Upper lobe of left lung (tissue), 4 donors: Measurements from ENCODE around the gene DENND1A.
"Not testable (repeated sequence)": the region's sequence is repeated elsewhere in the genome, so short reads cannot be mapped to it uniquely, and the experiment has no call there.

Experiments
- POLR2A ChIP-seq, 4 donors: fragments of 450-650 bp; IDR thresholded peaks; one replicate each; pipeline ENCODE4 v1.5.1; 2016 to 2017; ENCODE audit warnings: antibody characterized with exemption in 4 of 4, mild to moderate bottlenecking in 2 of 4
- TF ChIP-seq, protein P1 (sequence below), 6 experiments: fragments of 450-650 bp in 4 of 6; fragments of 200-600 bp in 2 of 6; sonication (generic) in 2 of 6; IDR thresholded peaks; one replicate each; pipeline ENCODE4 v1.5.1; 2016 to 2019; ENCODE audit warnings: antibody characterized with exemption in 6 of 6

DNA sequence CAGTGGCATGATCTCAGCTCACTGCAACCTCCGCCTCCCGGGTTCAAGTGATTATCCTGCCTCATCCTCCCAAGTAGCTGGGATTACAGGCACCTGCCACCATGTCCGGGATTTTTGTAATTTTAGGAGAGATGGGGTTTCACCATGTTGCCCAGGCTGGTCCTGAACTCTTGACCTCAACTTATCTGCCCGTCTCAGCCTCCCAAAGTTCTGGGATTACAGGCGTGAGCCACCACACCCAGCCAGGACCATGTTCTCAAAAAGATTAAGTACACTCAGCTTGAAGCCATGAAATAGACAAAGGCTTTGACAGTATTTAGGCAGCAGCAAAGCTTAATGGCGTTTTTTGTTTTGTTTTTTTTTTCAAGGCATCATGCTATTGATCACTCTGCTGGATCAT is 44.1 kb downstream of the DENND1A start:
- TF ChIP-seq, protein P1, sequence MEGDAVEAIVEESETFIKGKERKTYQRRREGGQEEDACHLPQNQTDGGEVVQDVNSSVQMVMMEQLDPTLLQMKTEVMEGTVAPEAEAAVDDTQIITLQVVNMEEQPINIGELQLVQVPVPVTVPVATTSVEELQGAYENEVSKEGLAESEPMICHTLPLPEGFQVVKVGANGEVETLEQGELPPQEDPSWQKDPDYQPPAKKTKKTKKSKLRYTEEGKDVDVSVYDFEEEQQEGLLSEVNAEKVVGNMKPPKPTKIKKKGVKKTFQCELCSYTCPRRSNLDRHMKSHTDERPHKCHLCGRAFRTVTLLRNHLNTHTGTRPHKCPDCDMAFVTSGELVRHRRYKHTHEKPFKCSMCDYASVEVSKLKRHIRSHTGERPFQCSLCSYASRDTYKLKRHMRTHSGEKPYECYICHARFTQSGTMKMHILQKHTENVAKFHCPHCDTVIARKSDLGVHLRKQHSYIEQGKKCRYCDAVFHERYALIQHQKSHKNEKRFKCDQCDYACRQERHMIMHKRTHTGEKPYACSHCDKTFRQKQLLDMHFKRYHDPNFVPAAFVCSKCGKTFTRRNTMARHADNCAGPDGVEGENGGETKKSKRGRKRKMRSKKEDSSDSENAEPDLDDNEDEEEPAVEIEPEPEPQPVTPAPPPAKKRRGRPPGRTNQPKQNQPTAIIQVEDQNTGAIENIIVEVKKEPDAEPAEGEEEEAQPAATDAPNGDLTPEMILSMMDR (IDR thresholded peaks at IDR 0.05) = not testable (repeated sequence)
- TF ChIP-seq POLR2A (IDR thresholded peaks at IDR 0.05) = not testable (repeated sequence)
